NCI-H187 treated with DMSO at 0.1 percent for 48 hours (cell line): ENCODE results near the gene SARNP.
"Not testable (repeated sequence)": the region's sequence is repeated elsewhere in the genome, so short reads cannot be mapped to it uniquely, and the experiment has no call there.

Source experiments
- DNase-seq: peaks from one replicate; lab custom pipeline; 2025; lab: John Stamatoyannopoulos, UW

The SARNP gene, protein sequence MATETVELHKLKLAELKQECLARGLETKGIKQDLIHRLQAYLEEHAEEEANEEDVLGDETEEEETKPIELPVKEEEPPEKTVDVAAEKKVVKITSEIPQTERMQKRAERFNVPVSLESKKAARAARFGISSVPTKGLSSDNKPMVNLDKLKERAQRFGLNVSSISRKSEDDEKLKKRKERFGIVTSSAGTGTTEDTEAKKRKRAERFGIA

DNA sequence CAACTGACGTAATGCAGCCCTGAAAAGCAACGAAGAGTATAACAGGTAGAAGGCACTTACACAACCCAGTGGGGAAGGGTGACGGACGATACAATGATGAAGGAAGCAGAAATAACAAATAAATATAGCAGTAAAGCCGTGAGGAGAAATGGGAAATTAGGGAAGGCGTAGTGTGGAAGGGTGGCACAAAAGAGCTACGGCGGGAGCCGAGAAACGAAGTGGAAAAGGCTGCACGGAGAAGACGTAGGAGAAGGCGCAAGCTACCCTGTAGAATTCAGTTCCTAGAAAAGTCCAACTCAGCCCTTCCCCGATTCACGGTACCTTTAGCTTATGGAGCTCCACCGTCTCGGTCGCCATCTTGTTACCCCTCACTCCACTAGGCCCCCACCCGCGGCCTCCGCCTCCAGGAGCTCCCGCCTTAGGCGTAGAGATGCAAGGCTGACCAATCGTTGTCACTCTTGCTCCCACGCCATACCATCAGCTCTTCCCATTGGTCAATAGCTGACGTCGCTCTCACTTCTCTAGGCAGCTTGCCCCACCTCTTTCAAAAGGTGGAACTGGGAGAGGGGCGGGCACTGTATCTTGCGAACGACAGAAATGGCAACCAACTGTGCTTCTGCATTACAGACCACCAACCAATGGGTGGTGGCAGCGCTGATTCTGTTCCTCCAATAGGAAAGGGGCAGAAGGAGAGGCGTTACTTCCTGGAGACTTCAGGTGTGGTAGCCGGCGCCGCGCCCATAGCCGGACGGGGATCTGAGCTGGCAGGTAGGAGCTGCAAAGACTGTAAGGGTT is at the start of gene SARNP, which contains the start of gene ORMDL2:
SARNP (minus strand) TSS at position 380 of the 795 bp plus-strand sequence; CDS start at position 357, 23 bp downstream.
ORMDL2 (plus strand) TSS at position 697 of the 795 bp plus-strand sequence. CDS start 959 bp downstream, outside the sequence.
- DNase-seq = peak; percentile 99

DNA sequence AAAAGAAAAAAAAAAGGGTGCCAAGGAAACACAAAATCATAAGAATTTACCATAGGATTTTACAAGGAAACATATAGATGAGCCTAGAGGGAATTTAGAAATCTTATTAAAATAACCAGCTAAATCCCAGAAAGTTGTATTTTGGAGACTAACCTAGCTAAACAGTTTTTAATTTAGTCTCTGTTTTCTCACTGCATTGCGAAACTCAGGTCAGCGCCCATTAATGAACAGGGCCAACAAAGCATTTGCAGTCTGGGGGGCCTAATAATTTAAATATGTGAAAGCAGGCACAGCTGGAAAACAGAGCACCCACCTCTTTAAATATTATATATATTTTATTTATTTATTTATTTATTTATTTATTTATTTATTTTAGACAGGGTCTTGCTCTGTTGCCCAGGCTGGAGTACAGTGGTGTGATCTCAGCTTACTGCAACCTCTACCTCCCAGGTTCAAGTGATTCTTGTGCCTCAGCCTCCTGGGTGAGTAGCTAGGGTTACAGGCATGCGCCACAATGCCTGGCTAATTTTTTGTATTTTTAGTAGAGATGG is 49.0 kb upstream of the SARNP start:
- DNase-seq = not testable (repeated sequence)

DNA sequence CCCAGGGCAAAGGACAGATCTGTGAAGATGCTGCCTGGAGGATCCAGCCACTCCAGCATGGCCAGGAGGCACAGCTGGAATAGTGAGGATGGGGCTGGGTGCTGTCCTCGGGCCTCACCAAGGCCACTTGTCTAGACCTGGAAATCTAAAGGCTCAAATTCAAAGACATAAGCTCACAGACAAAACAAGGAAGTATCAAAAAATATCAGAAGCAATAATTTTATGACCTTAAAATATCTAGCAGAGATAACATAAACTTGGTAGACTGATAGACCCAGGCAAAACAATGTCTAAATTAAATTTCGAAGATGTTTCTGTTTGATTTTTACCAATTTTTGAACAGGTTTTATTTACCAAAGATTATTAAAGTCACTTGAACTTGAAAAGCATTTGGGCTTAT is 47.8 kb upstream of the SARNP start:
- no peak for DNase-seq

DNA sequence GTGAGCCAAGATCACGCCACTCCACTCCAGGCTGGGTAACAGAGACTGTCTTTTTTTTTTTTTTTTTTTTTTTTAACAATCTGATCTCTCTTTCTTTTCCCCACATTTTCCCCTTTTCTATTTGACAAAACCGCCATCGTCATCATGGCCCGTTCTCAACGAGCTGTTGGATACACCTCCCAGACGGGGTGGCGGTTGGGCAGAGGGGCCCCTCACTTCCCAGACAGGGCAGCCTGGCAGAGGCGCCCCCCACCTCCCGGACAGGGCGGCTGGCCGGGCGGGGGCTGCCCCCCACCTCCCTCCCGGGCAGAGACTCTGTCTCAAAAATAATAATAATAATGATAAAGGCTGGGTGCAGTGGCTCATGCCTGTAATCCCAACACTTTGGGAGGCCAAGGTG is 45.4 kb upstream of the SARNP start:
- not testable (repeated sequence) for DNase-seq

DNA sequence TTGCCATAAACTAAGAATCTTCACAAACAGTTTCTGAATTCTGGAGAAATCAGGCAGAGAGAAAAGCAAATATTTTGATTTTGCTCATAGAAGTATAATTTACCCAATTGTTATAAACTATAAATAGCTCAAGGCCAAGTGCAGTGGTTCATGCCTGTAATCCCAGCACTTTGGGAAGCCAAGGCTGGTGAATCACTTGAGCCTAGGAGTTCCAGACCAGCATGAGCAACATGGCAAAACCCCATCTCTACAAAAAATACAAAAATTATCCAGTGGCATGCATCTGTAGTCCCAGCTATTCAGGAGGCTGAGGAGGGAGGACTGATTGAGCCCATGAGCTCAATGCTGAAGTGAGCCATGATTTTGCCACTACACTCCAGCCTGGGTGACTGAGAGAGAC is 44.8 kb upstream of the SARNP start:
- no peak for DNase-seq

DNA sequence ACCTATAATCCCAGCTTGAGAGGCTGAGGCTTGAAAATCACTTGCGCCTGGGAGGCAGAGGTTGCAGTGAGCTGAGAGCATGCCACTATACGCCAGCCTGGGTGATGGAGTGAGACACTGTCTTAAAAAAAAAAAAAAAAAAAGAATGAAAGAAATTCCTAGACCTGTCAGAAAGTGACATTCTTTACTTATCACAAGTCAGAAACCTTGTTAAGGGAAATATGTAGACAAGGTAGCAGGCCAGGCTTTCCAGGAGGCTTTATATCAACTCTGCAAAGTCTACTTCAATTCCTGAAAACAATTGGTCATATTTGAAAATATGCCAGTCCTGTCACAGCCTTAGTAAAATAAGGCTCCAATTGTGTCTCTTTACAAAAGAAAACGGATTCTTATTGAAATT is 44.3 kb upstream of the SARNP start:
- no peak for DNase-seq

DNA sequence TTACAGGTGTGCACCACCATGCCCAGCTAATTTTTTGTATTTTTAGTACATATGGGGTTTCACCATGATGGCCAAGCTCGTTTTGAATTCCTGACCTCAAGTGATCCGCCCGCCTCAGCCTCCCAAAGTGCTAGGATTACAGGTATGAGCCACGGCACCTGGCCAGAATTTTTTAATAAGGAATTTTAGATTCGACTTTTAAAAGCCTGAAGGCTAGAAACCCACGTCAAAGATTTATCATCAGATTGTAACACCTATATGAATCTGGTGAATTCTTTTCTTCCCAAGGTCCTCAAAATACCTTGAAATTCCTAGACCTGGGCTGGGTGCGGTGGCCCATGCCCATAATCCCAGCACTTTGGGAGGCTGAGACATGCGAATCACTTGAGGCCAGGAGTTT is 43.9 kb upstream of the SARNP start:
- DNase-seq = no peak

DNA sequence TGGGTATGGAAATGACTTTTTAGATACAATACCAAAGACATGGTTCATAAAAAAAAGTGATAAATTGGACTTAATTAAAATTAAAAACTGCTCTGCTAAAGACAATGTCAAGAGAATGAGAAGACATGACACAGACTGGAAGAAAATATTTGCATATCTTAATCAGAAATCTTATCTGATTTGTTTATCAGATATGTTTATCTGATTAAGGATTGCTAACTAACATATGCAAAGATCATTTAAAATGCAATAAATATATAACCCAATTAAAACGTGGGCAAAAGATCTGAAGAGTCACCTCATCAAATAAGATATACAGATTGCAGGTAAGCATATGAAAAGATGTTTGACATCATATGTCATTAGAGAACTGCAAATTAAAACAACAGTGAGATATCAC is 35.2 kb upstream of the SARNP start:
- DNase-seq = no peak

DNA sequence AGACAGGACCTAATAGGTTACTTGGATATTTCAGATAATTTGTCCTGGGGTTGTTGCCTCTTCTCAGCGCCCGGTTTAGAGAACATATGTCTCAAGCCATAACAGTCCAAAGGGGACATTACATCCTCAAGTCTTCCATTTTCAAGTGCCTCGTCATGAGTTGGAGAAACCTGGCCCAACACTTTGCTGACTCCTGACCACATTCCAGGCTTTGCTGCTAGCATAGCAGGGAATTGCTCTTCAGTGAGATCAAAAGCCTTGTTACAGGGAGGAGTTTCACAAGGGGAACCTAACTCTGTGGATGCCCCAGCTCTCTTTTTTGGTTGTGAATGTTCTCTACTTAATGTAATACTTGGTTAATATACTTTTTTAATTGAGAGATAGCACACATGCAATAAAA is 33.4 kb upstream of the SARNP start:
- DNase-seq = no peak

DNA sequence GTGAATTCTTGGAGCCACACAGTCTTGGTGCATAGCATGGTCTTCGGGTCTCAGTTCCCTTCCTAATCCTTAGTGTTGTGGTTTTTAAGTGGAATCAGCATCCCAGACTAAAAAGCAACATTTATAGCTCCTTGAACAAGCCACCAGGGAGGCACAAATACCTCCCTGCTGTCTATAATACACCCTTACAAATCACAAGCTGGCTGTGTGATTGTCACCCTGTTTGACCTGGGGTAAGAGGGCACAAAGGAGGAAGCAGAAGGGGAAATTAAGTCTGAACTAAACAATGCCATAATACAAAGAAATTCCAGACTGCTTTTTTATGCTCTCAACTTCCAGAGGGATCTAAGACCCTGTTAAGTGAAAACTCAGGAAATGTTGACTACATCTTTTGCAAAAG is 32.9 kb upstream of the SARNP start:
- DNase-seq = no peak

DNA sequence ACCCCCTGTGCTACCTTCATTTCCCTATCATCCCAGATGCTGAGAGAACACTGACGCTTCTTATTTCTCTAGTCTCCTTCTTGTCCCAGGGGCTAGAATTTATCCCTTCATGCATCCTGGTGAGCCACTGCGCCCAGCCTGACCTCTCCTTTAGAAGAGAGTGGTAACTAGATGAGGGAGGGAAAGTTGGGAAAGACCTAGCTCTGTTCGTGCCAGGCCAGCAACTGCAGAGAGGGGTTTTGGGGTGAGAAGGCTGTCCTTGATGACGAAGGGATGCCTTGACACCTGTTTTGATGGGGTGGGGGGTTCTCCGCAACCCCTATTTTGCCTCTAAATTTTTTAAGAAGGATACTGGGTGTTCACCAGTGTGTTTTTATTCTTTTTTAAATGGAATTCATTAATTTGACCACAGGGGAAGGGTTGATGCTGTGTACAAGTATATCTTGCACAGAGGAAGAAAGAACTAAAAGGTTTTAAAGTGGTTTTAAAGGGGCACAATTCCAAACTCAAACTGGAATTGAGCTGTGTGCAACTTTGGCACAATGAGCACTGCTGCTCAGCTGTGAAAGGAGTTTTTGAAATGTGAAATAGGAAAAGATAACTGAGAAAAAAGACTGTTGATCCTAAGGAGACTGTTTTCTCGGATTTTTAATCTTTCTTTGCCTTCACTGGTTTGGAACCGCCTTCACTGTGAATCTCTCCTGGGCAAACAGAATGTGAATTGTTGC is 32.3 kb upstream of the SARNP start:
- no peak for DNase-seq

DNA sequence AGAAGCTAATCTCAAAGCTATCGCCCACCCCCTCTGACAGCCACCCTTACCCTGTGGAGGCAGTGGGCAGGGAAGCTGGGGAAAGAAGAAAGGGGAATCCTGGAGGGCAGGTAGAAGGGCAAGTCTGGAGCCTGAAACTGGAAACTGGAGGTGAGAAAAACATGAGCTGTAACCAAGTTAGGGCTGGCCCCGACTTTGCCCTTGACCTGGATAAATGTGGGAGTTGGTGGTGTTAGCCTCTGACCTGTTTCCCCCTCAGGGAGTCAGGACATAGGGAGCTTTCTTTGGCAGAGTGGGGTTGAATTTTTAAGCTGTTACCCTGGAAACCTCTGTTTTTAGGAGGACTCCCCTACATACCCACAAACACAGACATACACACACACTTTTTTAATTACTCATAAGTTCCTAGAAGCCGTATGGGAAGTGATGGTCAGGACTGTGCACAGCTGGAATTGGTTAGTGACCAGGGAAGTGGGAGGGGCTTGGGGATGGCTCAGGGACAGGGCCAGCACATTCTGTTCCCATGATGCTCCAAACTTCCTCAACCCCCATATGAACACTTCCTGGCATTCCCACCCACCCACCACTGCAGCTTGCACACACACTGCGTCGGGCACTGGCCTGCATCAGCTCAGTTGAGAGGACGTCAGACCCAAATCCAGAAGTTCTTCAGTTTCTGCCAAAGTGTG is 30.2 kb upstream of the SARNP start:
- DNase-seq = no peak

DNA sequence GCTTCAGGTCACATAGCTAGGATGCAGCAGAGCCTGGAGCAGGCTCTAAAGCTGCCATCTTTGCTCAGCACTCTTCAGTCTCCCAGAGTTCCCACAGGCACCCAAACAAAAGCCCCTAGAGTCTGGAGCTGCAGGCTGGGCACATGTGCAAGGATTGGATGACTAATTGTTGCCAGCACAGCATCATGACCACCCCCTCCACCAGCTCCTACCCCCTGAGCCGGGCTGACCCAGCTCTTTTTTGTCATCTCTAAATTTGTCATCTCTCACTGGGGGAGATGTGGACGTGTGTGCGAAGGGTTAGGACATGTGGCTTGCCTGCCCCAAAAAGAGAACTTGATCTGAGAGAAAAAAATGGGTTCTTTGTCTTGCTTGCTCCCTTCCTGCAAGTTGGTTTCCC is 29.5 kb upstream of the SARNP start:
- DNase-seq = no peak

DNA sequence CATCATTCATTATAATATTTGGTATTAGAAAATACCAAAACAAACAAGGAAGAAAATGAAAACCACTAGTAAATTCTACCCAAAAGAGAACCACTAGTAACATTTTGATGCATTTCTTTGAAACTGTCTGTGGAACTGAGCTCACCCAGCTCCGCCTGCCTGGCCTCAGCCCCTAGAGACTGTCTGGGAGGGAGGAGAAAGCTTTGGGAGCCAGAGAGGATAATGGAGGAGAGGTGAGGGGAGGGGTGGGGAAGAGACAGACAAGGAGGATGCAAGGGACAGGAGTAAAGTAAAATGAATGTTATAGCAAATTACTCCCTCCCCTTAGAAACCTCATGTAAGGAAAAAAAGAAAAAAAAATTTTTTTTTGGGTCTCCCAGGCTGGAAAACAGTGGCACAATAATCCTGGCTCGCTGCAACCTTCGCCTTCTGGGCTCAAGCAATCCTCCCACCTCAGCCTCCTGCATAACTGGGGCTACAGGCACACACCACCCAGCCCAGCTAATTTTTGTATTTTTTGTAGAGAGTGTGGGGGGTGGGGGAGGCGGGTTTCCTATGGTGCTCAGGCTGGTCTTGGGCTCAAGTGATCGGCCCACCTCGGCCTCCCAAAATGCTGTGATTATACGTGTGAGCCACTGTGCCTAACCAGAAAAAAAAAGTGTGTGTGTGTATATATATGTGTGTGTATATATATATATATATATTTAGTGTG is 28.4 kb upstream of the SARNP start:
- DNase-seq = no peak

DNA sequence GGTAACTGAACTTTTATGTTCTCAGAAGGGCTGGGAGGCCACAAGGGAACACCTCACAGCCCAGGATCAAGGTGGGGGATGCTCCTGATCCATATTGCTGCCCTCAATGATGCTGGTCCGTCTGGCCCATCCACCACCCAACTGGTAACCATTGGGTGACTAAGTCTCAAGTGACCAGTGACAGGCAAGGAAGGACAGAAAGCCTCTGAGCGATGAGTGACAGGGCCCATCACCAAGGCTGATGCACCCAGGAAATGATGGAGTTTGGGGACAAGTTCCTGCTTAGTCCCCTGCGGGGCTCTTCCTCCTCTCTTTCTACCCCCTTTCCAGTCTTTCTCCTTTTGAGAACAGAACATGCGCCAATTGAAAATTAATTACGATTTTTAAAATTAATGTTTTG is 27.8 kb upstream of the SARNP start:
- DNase-seq = no peak

DNA sequence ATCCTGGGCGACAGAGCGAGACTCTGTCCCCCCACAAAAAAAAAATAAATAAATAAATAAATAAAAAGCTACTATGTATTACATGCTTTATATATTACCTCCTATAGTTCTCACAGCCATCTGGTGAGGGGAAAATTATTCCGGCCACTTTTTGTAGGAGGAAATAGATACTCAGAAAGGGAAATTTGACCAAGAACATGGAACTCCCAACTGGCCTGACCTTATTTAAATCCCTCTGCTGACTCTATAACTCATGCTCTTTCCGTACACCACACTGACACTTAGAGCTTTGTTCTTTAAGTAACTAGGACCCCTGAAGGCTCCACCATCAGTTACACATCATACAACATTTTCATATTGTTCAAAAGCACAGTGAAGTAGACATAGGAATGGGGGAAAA is 27.4 kb upstream of the SARNP start:
- DNase-seq = no peak

DNA sequence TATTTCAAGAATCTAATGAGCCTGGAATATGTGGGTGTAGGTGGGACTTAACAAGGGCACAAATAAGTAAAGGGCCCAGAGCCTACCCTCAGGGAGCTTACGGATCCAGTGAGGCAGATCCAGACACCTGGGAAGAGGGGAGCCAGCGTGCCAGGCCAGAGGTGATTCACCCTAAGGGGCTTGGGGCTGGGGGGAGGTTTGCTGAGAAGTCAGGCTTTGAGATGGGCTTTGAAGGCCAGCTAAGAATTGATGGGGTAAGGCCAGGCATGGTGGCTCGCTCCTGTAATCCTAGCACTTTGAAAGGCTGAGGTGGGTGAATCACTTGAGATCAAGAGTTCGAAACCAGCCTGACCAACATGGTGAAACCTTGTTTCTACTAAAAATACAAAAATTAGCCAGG is 25.9 kb upstream of the SARNP start:
- no peak for DNase-seq

DNA sequence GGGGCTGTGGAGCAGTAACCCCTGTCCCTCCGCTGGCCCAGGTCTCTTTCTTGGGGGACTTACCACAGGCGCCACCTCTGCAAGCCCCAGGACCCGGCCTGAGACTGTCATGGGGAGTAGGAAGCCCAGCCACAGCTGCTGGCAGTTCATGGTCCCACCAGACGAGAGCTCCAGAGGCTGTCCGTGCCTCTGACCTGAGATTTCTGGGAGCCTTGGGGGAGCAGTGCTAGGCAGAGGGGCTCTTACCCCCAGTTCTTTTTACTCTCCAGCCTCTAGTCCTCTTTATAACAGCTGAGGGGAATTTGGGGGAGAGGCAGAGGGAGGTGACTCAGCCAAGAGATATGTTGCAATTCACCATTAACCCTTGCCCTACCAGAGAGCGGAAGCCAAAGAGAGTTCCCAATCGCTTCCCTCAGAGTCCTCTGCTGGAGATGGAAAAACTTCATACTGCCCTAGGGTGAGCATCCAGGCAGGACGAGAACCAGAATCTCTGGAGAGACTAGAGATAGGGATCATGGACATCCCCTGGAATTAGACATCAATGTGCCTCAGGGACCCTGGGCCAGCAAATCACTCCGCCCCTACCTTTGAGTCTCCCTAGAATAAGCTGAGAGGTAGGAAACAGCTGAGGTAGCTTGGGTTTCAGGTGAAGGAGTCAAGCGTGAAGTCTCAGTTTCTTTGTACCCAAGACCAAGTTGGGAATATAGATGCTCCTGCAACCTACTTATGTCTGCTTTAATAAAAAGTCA is 25.3 kb upstream of the SARNP start, which contains the start of gene MMP19:
MMP19 (minus strand) TSS at position 256 of the 749 bp plus-strand sequence; CDS start at position 150, 106 bp downstream.
- no peak for DNase-seq

DNA sequence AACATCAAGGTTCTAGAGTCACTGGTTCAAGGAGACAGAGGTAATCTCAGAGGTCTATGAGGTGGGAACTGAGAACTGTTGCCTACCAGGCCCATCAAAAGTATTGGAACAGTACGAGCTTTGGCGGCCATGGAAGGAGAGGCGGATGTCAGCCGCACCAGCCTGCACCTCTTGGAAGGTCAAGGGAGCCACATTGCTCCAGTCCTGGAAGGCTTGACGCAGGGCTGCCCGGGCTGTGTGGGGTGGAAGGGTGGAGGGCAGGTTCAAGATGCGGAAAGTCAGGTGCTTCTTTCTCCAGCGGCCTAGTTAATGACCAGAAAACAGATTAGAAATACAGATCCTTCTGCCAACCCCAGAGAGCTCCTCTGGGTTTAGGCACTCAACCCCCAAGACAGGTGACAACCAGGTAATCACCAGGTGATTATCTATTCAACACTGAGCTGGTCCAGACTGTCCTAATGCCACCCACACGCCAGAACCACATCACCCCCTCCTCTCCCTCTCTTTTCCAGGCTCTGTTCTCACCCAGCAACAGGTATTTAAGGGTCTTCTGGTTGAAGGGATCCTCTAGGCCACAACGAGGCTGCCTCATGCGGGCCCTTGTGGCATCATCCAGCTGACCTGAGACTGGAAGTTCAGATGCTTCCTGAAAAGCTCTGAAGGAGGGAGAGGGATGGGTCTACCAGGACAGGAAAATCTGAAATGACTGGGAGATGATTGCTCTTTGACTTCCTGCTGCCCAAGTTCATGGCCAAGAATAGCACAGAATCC is 23.2 kb upstream of the SARNP start:
- no peak for DNase-seq
